Peyer's patch (tissue), 4 donors: ENCODE results near the gene LRRC42.

Experiments used
- CTCF ChIP-seq, 6 experiments: fragments of 450-650 bp in 4 of 6; fragments of 200-600 bp in 2 of 6; sonication (generic) in 1 of 6; IDR thresholded peaks; one replicate each; pipeline ENCODE4 v1.5.1; 2017 to 2019; ENCODE audit warnings: antibody characterized with exemption in 6 of 6, mild to moderate bottlenecking in 3 of 6, moderate library complexity in 1 of 6
- POLR2A ChIP-seq, 2 donors: fragments of 450-650 bp; IDR thresholded peaks; one replicate each; pipeline ENCODE4 v1.5.1; 2017; ENCODE audit warnings: antibody characterized with exemption in 2 of 2, mild to moderate bottlenecking in 2 of 2, moderate library complexity in 2 of 2

DNA sequence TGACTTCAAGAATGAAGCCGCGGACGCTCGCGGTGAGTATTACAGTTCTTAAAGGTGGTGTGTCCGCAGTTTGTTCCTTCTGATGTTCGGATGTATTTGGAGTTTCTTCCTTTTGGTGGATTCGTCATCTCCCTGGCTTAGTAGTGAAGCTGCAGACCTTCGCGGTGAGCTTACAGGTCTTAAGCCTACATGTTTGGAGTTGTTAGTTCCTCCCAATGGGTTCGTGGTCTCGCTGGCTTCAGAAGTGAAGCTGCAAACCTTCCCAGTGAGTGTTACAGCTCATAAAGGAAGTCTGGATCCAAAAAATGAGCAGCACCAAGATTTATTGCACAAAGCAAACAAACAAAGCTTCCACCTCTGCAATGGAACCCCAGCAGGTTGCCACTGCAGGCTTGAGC lies 57.1 kb downstream of the LRRC42 start:
- TF ChIP-seq CTCF (IDR thresholded peaks at IDR 0.05) = no peak
- TF ChIP-seq POLR2A (IDR thresholded peaks at IDR 0.05) = no peak
